MM.1S (cell line): ENCODE data around the gene IFI30.

Experiments used
- DNase-seq: peaks from one replicate; pipeline ENCODE4 v3.0.0-alpha.2; 2015
- H2AFZ ChIP-seq: fragments of 300-600 bp; sonication (generic); 2 replicates; pipeline ENCODE4 v1.6.0; 2016; ENCODE audit warnings: antibody characterized with exemption, low read length
- H3F3A ChIP-seq: fragments of 300-600 bp; sonication (generic); 2 replicates; pipeline ENCODE4 v1.6.1; 2016; ENCODE audit warnings: mild to moderate bottlenecking, antibody characterized with exemption, low read length, moderate library complexity, mixed read lengths; ENCODE audit not compliant: insufficient read depth
- H3K27ac ChIP-seq: fragments of 300-600 bp; sonication (generic); 2 replicates; pipeline ENCODE4 v1.5.1; 2016; ENCODE audit warnings: mild to moderate bottlenecking, low read length
- H3K27me3 ChIP-seq: fragments of 300-600 bp; sonication (generic); replicated peaks from 2 replicates; pipeline ENCODE4 v1.6.0; 2016; ENCODE audit warnings: low read length; ENCODE audit not compliant: insufficient read depth
- H3K36me3 ChIP-seq: fragments of 300-600 bp; sonication (generic); replicated peaks from 2 replicates; pipeline ENCODE4 v1.6.1; 2016; ENCODE audit warnings: mild to moderate bottlenecking, low read length, mixed read lengths; ENCODE audit not compliant: insufficient read depth
- H3K4me1 ChIP-seq: fragments of 300-600 bp; sonication (generic); 2 replicates; pipeline ENCODE4 v1.6.1; 2016; ENCODE audit warnings: low read length, mixed read lengths
- H3K4me2 ChIP-seq: fragments of 300-600 bp; sonication (generic); 2 replicates; pipeline ENCODE4 v1.6.0; 2016; ENCODE audit warnings: low read depth, low read length
- H3K4me3 ChIP-seq: fragments of 300-600 bp; sonication (generic); 2 replicates; pipeline ENCODE4 v1.5.1; 2016; ENCODE audit warnings: low read length, mixed read lengths
- H3K79me2 ChIP-seq: fragments of 300-600 bp; sonication (generic); 2 replicates; pipeline ENCODE4 v1.6.1; 2016; ENCODE audit warnings: mixed run types, low read length, mixed read lengths
- H3K9ac ChIP-seq: fragments of 300-600 bp; sonication (generic); 2 replicates; pipeline ENCODE4 v1.6.1; 2016; ENCODE audit warnings: low read length, mixed read lengths
- H3K9me2 ChIP-seq: fragments of 300-600 bp; sonication (generic); replicated peaks from 2 replicates; pipeline ENCODE4 v1.6.1; 2016; ENCODE audit warnings: mild to moderate bottlenecking, low read length, mixed read lengths; ENCODE audit not compliant: insufficient read depth
- H3K9me3 ChIP-seq: fragments of 300-600 bp; sonication (generic); replicated peaks from 2 replicates; pipeline ENCODE4 v1.6.1; 2016; ENCODE audit warnings: mild to moderate bottlenecking, low read length, mixed read lengths; ENCODE audit not compliant: insufficient read depth
- H4K20me1 ChIP-seq: fragments of 300-600 bp; sonication (generic); 2 replicates; pipeline ENCODE4 v1.6.1; 2016; ENCODE audit warnings: mild to moderate bottlenecking, low read length, moderate library complexity, mixed read lengths; ENCODE audit not compliant: insufficient read depth
- EZH2 ChIP-seq: fragments of 300-600 bp; sonication (generic); optimal IDR thresholded peaks from 2 replicates; pipeline ENCODE3; 2017; ENCODE audit warnings: low read depth, mild to moderate bottlenecking, antibody characterized with exemption, low read length, mixed read lengths
- EZH2phosphoT487 ChIP-seq: fragments of 300-600 bp; sonication (generic); IDR thresholded peaks from 2 replicates; pipeline ENCODE4 v1.6.1; 2018; ENCODE audit warnings: antibody characterized with exemption, low read length
- TF ChIP-seq, protein P1 (sequence below): fragments of 300-600 bp; sonication (generic); IDR thresholded peaks from 2 replicates; pipeline ENCODE4 v1.5.1; 2016; ENCODE audit warnings: antibody characterized with exemption, low read length, mixed read lengths

Gene IFI30

DNA sequence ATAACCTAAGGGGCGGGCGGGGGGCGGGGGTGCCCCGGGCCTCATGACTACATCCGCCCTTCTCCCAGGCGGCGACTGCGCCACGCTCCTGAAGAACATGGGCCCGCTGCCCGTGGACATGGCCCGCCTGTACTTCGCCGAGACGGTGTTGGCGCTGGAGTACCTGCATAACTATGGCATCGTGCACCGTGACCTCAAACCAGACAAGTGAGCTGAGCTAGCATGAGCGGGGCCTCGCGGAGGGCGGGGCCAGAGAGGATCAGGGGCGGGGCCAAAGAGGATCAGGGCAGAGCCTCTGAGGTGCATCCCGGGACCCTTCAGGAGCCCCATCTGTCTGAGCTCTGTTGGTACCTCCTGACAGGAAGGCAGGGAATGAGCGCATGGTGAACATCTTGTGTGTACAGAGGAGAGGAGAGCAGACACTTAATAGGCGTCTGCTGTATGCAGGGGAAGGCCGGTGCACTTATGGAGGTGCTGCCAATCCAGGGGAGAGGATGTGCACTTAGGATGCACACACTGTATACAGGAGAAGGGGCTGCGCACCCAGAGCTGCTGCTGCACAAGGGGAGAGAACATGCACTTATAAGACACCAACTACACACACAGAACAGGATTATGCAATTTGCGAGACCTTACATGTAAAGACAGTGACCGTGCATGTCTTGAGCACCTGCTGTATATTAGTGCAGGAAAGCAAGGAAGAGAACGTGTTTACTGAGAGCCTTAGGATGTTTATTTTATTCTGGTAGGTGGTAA is 41.6 kb upstream of the IFI30 start:
- H3K9me2 ChIP-seq, result no peaks in the 10 kb centered on the region
- no peaks in the 10 kb centered on the region for H3K27me3 ChIP-seq
- H2AFZ ChIP-seq, result no peak overlapping the region
- H3K4me2 ChIP-seq, result no peak overlapping the region
- H3K9me3 ChIP-seq, result no peaks in the 10 kb centered on the region
- H3K36me3 ChIP-seq, result no peaks in the 10 kb centered on the region
- H3K4me3 ChIP-seq, result no peak overlapping the region
- no peak for DNase-seq
- H3F3A ChIP-seq, result no peaks in the 10 kb centered on the region
- H3K79me2 ChIP-seq, result no peaks in the 10 kb centered on the region
- no peaks in the 10 kb centered on the region for H4K20me1 ChIP-seq
- H3K4me1 ChIP-seq, result no peaks in the 10 kb centered on the region
- no peak overlapping the region for H3K27ac ChIP-seq
- H3K9ac ChIP-seq, result no peak overlapping the region
- TF ChIP-seq EZH2phosphoT487 (no peak), EZH2 (no peak)
- TF ChIP-seq, protein P1, sequence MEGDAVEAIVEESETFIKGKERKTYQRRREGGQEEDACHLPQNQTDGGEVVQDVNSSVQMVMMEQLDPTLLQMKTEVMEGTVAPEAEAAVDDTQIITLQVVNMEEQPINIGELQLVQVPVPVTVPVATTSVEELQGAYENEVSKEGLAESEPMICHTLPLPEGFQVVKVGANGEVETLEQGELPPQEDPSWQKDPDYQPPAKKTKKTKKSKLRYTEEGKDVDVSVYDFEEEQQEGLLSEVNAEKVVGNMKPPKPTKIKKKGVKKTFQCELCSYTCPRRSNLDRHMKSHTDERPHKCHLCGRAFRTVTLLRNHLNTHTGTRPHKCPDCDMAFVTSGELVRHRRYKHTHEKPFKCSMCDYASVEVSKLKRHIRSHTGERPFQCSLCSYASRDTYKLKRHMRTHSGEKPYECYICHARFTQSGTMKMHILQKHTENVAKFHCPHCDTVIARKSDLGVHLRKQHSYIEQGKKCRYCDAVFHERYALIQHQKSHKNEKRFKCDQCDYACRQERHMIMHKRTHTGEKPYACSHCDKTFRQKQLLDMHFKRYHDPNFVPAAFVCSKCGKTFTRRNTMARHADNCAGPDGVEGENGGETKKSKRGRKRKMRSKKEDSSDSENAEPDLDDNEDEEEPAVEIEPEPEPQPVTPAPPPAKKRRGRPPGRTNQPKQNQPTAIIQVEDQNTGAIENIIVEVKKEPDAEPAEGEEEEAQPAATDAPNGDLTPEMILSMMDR, result no peak

DNA sequence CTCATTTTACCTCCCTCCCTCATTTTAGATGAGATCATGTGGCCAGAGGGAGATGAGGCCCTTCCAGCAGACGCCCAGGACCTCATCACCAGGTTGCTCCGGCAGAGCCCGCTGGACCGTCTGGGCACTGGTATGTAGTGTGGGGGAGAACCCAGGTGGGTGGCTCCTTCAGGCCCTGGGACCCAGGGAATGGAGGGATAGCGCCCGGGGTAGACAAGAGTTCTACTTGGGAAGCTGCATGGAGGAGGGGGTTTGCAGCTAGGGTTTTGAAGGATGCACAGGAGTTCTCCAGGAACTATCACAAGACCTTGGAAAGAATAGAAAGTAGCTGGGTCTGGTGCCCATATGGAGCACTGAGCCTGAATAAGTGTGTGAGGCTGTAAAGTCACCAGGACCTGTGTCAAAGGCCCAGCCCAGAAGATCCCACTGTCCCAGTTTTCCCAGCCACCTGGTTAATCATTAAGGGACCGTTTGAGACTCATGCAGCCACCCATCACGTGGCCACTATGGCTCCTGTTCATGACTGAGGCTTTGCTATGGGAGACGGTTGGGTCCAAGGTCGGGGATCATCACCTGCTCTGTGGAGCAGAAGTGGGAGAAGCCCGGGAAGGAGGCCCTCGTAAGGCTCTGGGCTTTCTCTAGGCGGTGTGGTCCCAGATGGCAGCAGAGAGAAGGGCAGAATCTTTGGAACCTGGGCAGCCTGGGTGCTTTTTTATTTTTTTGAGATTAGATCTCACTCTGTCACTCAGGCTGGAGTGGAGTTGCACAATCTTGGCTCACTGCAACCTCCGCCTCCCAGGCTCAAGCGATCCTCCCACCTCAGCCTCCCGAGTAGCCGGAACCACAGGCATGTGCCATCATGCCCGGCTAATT is 37.7 kb upstream of the IFI30 start:
- Histone ChIP-seq H3K36me3 (no peaks in the 10 kb centered on the region), H3K4me2 (no peak overlapping the region), H2AFZ (no peak overlapping the region), H4K20me1 (no peaks in the 10 kb centered on the region), H3K9me3 (no peaks in the 10 kb centered on the region), H3K4me3 (no peak overlapping the region), H3K4me1 (no peaks in the 10 kb centered on the region), H3K27ac (no peak overlapping the region), H3F3A (no peaks in the 10 kb centered on the region), H3K9me2 (no peaks in the 10 kb centered on the region), H3K27me3 (no peaks in the 10 kb centered on the region), H3K9ac (no peak overlapping the region), H3K79me2 (no peaks in the 10 kb centered on the region)
- no peak for TF ChIP-seq EZH2phosphoT487
- no peak for TF ChIP-seq EZH2
- TF ChIP-seq, protein P1, result no peak
- no peak for DNase-seq

DNA sequence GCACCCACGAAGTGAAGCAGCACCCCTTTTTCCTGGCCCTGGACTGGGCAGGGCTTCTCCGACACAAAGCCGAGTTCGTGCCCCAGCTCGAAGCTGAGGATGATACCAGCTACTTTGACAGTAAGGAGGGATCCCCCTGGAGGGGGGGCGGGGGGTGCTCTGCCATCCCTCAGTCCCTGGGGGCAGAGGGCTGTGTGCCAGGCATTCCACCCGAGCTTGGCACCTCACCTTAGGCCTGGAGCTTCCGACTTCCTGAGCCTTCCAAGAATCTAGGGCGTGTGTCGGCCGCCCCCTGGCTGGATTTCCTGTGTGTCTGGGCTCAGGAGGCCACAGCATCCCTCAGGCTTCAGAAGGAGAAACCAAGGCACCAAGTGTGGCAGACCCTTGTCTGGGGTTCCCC is 36.4 kb upstream of the IFI30 start:
- Histone ChIP-seq H4K20me1 (no peaks in the 10 kb centered on the region), H3K36me3 (no peaks in the 10 kb centered on the region), H3K27ac (no peak overlapping the region), H3K79me2 (no peaks in the 10 kb centered on the region), H3K4me2 (no peak overlapping the region), H2AFZ (no peak overlapping the region), H3K27me3 (no peaks in the 10 kb centered on the region), H3K4me3 (no peak overlapping the region), H3K4me1 (no peaks in the 10 kb centered on the region), H3K9me2 (no peaks in the 10 kb centered on the region), H3F3A (no peaks in the 10 kb centered on the region), H3K9ac (no peak overlapping the region), H3K9me3 (no peaks in the 10 kb centered on the region)
- DNase-seq, result no peak
- TF ChIP-seq, protein P1, result no peak
- TF ChIP-seq EZH2, result no peak
- TF ChIP-seq EZH2phosphoT487, result no peak
